HEK293T (cell line): ENCODE measurements around the gene HTATIP2.

Experiments used
- ARNT ChIP-seq: fragments of 450-650 bp; IDR thresholded peaks from 2 replicates; pipeline ENCODE4 v1.6.1; 2017; ENCODE audit warnings: mild to moderate bottlenecking
- CTBP1 ChIP-seq: fragments of 450-650 bp; IDR thresholded peaks from 2 replicates; pipeline ENCODE4 v1.6.1; 2016; ENCODE audit warnings: borderline replicate concordance
- ELF4 ChIP-seq: fragments of 450-650 bp; IDR thresholded peaks from 2 replicates; pipeline ENCODE4 v1.6.1; 2017; ENCODE audit warnings: antibody characterized with exemption
- FOXA1 ChIP-seq: fragments of 450-650 bp; IDR thresholded peaks from 2 replicates; pipeline ENCODE4 v1.6.1; 2016; ENCODE audit warnings: mild to moderate bottlenecking
- FOXK2 ChIP-seq: fragments of 450-650 bp; IDR thresholded peaks from 2 replicates; pipeline ENCODE4 v1.6.1; 2016; ENCODE audit warnings: mild to moderate bottlenecking
- FOXM1 ChIP-seq: fragments of 450-650 bp; IDR thresholded peaks from 2 replicates; pipeline ENCODE4 v1.6.1; 2017; ENCODE audit warnings: mild to moderate bottlenecking, borderline replicate concordance
- NFRKB ChIP-seq: fragments of 450-650 bp; IDR thresholded peaks from 2 replicates; pipeline ENCODE4 v1.6.1; 2016; ENCODE audit warnings: mild to moderate bottlenecking, moderate library complexity
- SP1 ChIP-seq: fragments of 450-650 bp; IDR thresholded peaks from 2 replicates; pipeline ENCODE4 v1.6.1; 2017
- TARDBP ChIP-seq: fragments of 450-650 bp; IDR thresholded peaks from 2 replicates; pipeline ENCODE4 v1.6.1; 2016
- ZNF384 ChIP-seq: fragments of 450-650 bp; IDR thresholded peaks from 2 replicates; pipeline ENCODE4 v1.6.1; 2016
- TF ChIP-seq, protein P1 (sequence below): fragments of 450-650 bp; IDR thresholded peaks from 2 replicates; pipeline ENCODE4 v1.6.1; 2016

GRCh38 chr11:20421946-20422345 lies 58.4 kb downstream of the HTATIP2 start:
- TF ChIP-seq SP1 (no peak), ELF4 (no peak), NFRKB (no peak), TARDBP (no peak), ARNT (no peak), FOXM1 (no peak), FOXK2 (no peak), FOXA1 (no peak), CTBP1 (no peak), ZNF384 (no peak)
- TF ChIP-seq, protein P1, sequence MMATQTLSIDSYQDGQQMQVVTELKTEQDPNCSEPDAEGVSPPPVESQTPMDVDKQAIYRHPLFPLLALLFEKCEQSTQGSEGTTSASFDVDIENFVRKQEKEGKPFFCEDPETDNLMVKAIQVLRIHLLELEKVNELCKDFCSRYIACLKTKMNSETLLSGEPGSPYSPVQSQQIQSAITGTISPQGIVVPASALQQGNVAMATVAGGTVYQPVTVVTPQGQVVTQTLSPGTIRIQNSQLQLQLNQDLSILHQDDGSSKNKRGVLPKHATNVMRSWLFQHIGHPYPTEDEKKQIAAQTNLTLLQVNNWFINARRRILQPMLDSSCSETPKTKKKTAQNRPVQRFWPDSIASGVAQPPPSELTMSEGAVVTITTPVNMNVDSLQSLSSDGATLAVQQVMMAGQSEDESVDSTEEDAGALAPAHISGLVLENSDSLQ, result no peak
